Measurements from ENCODE around the gene TM4SF18.
"Not testable (repeated sequence)": the region's sequence is repeated elsewhere in the genome, so short reads cannot be mapped to it uniquely, and the experiment has no call there.

The TM4SF18 gene, protein sequence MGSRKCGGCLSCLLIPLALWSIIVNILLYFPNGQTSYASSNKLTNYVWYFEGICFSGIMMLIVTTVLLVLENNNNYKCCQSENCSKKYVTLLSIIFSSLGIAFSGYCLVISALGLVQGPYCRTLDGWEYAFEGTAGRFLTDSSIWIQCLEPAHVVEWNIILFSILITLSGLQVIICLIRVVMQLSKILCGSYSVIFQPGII

DNA sequence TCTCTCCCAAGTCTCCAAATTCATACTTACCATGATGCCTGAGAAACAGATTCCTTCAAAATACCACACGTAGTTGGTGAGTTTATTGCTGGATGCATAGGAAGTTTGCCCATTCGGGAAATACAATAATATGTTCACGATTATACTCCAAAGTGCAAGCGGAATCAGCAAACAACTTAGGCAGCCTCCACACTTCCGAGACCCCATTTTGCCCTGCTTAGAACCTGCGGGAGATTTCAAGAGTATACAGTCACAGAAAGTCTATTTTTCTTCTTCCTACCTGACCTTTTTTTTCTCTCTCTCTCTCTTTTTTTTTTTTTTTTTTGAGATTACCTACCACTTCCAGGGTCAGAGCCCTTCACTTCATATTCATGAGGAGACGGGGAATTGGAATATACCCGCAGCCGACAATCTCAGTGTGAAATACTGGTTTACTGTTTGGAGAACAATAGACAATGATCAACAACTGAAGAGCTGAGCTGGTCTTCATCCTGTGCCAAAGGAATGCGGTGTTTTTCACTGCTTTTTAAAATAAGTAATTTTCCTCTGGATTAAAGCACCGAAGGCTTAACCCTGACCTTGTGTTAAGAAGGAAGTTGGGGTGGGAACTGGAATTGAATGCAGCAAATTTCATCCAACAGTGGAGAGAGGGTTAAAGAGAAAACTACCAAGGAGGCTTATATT, at the start of gene TM4SF18:
TM4SF18 (minus strand) TSS at position 461 of the 684 bp plus-strand sequence; CDS start at position 207, 254 bp downstream.
- no peak for DNase-seq

DNA sequence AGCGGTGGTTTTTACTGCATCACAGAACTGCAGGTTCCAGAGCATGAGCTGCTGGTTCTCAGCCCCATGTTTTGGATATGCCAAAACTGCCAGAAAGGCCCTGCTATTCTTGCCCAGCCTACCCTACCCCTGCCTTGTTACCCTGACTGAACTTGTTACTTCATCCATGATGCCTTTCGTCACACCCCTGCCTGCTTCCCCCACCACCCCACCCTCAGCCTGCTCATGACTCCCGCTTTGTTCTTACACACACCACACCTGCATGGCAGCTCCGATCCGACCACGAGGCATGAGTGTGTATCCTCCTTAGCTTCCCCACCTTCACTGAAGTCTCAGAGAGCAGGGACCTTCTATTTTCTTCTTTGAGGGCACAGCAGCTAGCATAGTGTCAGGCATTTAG, 49.1 kb upstream of the TM4SF18 start:
- no peak for DNase-seq

DNA sequence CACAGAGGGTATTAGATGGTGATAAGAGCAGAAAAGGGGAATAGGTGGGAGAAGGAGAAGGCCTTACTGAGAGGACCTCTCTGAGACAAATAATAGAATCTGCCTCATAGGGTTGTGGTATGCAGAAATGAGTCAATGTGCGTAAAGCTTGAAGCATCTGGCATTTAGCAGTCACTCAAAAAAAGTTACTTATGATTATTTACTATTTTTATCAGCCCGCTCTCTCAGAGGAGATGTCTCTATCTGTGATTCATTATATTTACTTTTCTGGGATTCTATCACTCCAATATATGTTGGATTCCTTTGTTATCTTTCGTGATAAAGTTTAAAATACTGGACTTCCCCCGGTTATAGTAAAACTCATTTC, 48.6 kb upstream of the TM4SF18 start:
- no peak for DNase-seq

DNA sequence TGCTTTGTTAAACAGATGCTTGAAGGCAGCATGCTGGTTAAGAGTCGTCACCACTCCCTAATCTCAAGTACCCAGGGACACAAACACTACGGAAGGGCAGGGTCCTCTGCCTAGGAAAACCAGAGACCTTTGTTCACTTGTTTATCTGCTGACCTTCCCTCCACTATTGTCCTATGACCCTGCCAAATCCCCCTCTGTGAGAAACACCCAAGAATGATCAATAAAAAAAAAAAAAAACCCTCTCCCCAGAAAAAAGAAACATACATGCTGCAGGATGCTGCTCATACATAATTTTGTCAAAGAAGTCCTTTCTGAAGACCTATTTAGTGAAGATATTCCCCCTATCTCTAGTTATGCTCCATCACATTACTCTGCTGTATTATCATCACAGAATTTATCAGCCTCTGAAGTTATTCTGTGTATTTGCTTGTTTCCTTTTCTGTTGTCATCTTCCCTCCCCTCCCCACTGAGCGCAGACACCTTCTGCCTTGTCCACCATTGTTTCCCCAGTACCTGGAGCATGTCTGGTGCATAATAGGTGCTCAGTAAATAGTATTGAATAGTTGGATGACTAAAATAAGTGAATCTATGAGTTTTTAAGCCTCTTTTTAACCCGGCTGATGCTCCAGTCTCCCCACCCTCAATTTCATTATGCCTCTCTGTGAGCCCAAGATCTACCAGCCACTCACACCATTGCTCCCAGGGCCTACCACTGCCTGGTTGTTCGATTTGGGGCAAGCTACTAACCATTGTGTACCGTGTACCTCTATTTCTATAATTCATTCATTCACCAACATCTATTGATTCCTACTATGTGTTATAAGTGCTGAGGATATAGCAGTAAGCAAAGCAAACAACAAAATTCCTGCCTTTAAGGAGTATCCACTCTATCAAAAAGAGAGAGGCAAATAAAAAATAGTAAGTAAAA, 48.0 kb upstream of the TM4SF18 start:
- no peak for DNase-seq

- DNase-seq = not testable (repeated sequence)
Observed at GRCh38 chr3:149380220-149380619, 46.8 kb upstream of the TM4SF18 start.

DNA sequence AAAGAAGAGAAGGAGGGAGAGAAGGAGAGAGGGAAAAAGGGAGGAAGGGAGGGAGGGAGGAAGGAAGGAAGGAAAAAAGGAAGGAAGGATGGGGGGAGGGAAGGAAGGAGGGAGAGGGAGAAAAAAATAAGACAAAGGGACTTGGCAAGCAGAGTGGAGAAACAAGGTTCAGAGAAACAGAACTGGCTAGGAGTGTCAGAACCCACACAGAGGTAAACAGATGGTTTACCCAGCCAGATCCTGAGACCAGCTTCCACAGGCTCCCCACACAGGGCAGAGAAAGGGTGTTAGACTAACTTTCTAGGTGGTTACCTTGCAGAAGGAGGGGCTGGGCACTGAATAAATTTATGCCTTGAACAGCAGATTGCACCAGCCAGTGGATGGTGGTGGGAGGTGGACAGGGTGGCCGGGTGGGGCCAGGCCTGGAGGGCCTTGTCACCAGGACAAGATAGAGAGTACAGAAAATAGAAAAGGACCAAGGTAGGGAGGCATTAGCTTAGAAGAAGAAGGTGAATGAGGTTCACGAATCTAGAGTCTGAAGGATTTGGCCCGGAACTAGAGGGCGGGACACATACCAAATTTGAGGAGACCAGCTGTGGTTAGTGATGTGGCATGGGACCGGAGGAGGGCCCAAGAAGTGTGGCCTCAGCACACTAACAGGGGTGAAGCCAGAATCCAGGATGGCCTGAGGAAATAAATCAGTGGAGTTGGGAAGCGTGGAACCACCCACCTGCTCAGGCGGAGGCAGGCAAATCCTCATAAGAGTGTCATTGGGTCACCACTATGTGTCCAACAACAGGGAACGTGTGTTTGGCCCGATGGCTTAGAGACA, 45.3 kb upstream of the TM4SF18 start:
- no peak for DNase-seq

DNA sequence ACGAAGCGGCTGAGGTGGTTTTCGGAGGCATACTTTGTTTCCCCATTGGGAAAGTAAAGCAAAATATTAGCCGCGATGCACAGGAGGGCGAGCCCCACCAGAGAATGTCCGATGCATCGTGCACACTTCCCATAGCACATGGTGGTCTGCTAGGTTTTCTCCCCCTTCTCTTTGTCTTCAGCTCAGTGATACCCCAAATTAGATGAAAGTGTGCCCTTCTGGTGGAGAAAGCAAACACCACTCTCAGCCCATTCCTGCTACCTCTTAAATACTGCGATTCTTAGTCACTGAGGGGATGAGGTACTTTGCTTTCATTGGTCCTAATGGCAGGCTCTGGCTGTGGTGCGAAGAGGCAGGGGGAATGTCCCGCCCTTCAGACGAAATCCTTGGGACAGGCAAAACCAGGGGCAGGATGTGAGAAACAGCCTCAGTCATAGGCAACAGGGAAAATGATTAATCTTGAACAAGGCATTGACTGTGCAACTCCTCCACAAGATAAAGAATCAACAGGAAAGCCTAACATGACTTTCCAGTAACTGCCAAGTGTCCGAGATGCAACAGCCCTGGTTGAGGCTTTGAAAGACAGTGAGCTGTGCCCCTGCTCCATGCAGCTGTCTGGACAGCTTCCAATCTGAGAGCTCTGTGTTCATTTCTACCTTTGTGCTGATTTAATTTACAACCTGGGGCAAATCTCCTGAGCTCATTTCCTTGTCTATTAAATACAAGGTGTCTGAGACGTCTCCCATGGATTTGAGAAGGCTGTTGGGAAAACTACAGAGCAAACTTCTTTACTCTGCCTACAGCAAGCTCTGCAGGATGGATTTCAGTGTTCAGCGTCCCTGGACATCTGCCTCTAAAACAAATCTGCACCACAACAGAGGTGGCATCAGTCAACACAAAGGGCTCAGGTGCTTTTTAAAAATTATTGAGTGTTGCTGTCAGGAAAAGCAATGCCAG, 44.2 kb upstream of the TM4SF18 start, which contains the start of gene TM4SF1:
TM4SF1 (minus strand) TSS at position 242 of the 957 bp plus-strand sequence; CDS start at position 140, 102 bp downstream.
- DNase-seq = no peak

- DNase-seq = no peak
Observed at GRCh38 chr3:149376718-149377407, 43.4 kb upstream of the TM4SF18 start.

- DNase-seq = no peak
Observed at GRCh38 chr3:149375501-149376196, 42.2 kb upstream of the TM4SF18 start.

GRCh38 chr3:149374793-149375500, 41.5 kb upstream of the TM4SF18 start:
- no peak for DNase-seq

DNA sequence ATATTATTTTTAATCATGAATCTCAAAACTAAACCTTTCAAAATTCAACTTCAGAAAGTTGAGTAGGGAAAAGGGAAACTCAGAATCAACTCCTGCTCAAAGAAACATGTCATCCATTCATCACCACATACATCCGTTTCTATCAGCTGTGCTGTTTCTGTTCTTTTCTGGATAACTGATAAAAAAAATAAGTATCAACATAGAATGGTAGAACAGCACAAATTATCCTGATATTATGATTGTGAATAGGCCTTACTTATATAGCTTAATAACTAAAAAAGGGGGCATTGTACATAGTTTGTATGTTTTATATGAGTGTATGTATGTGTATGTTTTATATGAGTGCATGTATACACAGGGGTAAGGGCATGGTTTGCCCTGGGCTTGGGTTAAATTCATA, 41.0 kb upstream of the TM4SF18 start:
- no peak for DNase-seq

DNA sequence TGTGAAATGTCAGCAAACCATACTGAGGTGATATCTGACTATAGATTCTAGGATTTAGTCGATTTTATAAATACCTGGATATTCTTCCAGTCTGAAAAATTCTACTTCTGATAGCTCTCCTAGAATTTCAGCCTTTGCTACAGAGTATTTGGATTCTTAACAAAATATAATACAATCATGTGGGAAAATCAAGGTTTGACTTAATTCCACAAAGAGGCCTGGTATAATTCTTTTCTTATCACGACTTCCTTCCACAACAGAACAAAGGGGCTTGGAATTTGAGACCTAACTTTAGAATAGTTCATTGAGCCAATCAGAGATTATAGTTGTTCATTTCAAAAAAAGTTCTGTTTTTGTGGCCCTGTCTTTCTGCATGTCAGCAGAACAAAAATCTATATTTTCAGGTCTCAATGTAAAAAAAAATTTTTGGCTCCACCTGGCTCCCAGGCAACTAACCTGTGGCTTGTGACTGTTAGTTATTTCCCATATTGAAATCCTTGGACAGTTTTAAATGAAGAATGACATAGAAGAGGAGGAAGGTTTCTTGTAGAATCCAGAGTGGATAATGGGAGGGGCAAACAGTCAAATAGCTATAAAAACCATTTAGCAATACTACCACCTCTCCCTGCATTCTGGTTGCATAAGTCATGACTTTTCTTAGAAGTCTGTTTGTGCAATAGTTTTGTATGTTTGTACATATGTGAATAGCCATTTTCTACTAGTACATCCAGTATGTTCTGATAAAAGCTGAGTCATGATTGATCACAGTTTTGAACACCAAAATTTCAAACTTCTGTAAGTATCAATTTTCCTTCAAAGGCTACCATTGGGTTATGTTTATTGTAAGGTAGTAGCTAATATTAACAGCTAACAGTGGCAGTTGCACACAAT, 40.0 kb upstream of the TM4SF18 start:
- no peak for DNase-seq

DNA sequence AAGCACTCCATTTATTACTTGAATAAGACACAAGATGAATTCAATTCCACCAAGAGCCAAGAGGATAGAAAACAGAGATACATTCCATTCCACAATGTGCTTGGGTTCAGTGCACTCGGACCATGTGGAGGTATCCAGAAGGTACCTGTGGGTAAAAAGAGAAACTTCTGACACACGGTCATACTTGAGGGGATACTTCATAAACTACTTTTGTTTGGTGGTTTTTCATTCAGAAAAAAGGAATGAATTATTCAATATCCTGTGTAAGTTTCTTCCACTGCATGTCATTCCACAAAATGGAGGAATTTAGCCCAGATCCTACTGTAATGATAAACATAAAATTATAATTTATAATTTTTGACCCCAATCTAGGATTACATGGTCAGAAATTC, 38.3 kb upstream of the TM4SF18 start:
- no peak for DNase-seq

- DNase-seq = no peak
Observed at GRCh38 chr3:149371001-149371722, 37.7 kb upstream of the TM4SF18 start.

DNA sequence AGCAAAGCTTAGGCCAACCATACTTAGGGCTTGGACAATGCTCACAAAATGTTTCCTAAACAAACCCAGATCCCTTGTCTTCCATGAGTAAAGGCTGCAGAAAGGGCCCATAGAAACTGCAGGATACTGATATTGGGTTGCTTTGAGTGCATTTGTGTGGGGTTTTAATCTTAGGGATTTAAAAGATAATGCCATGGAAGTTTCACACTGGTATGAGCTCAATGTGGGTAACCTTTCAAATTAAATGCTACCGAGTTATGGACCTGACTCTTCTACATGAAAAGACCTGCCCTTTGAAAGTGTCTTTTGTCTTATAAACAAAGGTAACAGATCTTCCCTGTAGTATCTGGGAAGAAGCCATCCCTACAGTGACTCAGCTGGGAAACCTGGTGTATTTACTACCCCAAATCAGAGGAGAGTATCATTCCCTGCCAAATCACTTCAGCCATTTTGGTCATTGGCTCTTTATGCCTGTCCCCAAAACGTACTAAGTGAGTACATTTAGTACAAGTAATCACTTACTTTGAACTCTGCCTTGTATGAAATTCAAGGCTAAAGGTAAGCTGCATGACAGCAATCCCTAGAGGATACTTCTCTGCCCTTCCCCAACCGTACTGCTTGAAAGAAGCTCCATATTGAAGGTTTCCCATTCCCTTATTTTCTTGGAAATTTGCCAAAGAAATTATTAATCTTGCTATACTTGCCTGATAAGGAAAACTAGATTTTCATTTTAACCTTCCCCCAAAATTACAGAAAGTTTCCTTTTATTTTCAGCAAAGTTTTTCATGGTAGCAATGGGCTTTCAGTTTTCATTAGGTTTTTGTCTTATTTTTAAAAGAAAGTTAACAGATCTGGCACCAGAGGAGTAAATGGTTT, 36.8 kb upstream of the TM4SF18 start:
- no peak for DNase-seq

- DNase-seq = no peak
Observed at GRCh38 chr3:149368674-149369497, 35.5 kb upstream of the TM4SF18 start.

All from stimulated activated CD4-positive, alpha-beta T cell treated with anti-CD3 and anti-CD28 coated beads, Interleukin-15, amount 100 ng/mL, for 24 hours (primary cell).